ENCODE results near the gene USP19.

- TF ChIP-seq POLR2A (IDR thresholded peaks at IDR 0.05) (no peak), CTCF (IDR thresholded peaks at IDR 0.05) (no peak)
Measured at GRCh38 chr3:49133226-49133951, 12.8 kb upstream of the USP19 start.

All from lower leg skin (tissue), 3 donors.